Fibroblast of villous mesenchyme (primary cell): Measurements from ENCODE around the gene GULP1. TPM values are rescaled to one million over a fixed set of nuclear protein-coding genes. Genes with fewer than 3 reads are reported as not detected.
"Not testable (repeated sequence)": the region's sequence is repeated elsewhere in the genome, so short reads cannot be mapped to it uniquely, and the experiment has no call there.

Experiments
- DNase-seq: peaks from one replicate; pipeline ENCODE4 v3.0.0-alpha.2; 2010; ENCODE audit warnings: low read depth
- H3K4me3 ChIP-seq: 2 replicates; pipeline ENCODE4 v1.5.1; 2011; ENCODE audit warnings: low read depth, mild to moderate bottlenecking, low read length
- total RNA-seq: library from RNA; depleted of rRNA; stranded (reverse); fragments of >200 nt; gene quantifications from 2 replicates; pipeline ENCODE4 v1.2.3, GENCODE V29; 2012
- TF ChIP-seq, protein P1 (sequence below): IDR thresholded peaks from 2 replicates; pipeline ENCODE4 v1.5.1; 2012; ENCODE audit warnings: low read depth, mild to moderate bottlenecking, low read length; ENCODE audit not compliant: insufficient read depth

GULP1 gene
- total RNA-seq, 1 donor, result 53.1 TPM

DNA sequence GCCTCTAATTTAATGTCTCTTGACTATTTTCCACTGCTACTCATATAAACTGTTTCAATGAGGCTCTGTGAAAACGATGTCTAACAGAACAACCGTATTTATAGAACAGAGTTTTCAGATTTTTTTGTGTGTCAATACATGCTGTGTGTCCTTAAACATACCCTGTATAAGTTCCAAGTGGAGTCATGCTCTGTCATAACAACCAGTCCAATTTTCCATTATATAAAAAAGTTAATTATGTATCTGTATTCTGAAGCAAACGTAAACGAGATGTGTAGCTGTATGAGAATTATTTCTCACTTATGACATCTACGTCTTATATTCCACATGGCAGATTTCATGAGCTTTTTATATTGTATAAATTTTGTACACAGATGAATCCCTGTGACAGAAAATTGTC is 13.9 kb upstream of the GULP1 start:
- no peak for DNase-seq
- no peak overlapping the region for H3K4me3 ChIP-seq
- TF ChIP-seq, protein P1, sequence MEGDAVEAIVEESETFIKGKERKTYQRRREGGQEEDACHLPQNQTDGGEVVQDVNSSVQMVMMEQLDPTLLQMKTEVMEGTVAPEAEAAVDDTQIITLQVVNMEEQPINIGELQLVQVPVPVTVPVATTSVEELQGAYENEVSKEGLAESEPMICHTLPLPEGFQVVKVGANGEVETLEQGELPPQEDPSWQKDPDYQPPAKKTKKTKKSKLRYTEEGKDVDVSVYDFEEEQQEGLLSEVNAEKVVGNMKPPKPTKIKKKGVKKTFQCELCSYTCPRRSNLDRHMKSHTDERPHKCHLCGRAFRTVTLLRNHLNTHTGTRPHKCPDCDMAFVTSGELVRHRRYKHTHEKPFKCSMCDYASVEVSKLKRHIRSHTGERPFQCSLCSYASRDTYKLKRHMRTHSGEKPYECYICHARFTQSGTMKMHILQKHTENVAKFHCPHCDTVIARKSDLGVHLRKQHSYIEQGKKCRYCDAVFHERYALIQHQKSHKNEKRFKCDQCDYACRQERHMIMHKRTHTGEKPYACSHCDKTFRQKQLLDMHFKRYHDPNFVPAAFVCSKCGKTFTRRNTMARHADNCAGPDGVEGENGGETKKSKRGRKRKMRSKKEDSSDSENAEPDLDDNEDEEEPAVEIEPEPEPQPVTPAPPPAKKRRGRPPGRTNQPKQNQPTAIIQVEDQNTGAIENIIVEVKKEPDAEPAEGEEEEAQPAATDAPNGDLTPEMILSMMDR, result no peak

DNA sequence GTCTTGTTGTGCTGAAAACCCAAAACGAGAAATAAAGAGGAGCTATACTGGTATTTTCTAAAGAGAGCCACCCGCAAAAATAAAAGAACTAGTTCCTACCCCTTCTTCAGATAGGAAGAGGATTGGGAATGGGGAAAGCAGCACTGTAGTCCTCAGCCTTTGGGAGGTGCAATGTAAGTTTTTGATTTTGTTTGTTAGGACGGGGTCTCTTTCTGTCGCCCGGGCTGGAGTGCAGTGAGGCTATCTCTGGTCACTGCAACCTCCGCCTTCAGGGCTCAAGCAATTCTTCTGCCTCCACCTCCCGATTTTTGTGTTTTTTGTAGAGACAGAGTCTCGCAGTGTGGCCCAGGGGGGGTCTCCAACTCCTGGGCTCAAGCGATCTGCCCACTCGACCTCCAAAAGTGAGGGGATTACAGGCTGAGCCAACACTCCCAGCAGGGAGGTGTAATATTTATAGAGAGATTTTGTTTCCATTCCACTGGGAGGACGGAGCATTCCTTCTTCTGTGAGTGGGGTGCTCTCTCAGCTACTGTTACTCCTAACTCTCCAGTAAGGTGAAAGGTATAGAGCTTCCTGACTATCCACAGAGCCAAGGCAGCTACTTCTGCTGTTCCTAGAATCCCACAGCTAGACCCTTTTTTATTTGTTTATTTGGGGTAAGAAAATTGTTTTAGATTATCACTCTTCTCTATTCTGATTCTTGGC is 13.1 kb upstream of the GULP1 start:
- DNase-seq, result no peak
- H3K4me3 ChIP-seq, result no peak overlapping the region
- TF ChIP-seq, protein P1, result no peak

DNA sequence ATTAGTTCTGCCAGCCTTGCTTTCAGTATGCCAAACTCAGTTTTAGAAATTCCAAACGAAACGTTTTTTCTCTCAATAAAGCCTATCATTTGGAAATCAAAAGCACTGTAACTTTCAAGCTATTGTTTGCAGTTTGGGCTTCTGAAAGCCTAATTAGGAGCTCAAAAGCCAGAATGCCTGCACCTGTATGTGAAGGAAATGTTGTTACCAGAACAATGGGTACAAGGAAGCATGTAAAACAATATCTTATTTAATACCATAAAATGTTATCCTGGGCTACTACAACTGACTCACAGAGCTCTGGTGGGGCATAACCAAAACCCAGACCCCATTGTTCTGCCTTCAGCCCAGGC is 12.6 kb upstream of the GULP1 start:
- no peak overlapping the region for H3K4me3 ChIP-seq
- TF ChIP-seq, protein P1, result no peak
- DNase-seq, result no peak

DNA sequence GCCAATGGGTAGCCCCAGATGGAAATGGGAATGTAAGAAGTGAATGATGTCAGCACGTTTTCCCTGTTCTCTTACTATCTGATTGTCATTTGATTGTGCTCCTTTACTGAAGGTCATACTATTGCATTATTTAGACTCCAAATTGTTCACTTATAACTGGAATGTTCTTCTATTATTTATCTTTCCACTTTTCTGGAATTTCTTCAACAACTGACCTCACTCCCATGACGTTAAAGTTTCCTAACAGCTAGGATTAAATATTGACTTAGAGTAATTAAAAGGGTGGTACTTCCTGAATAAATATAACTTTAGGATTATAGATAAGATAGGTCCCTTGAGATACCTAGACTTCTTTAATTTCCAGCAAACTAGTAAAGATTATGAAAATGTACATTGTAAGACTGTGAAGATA is 10.9 kb upstream of the GULP1 start:
- TF ChIP-seq, protein P1, result no peak
- H3K4me3 ChIP-seq, result no peak overlapping the region
- no peak for DNase-seq

DNA sequence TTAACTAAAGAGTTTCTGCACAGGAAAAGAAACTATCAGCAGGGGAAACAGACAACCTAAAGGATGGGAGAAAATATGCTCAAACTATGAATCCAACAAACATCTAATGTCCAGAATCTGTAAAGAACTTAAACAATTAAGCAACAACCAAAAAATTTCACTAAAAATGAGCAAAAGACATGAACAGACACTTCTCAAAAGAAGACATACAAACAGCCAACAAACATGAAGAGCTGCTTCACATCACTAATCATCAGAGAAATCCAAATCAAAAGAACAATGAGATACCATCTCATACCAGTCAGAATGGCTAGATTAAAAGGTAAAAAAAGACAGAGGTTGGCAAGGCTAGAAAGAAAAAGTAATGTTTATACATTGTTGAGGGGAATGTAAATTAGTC is 8.8 kb upstream of the GULP1 start:
- H3K4me3 ChIP-seq, result no peak overlapping the region
- TF ChIP-seq, protein P1, result no peak
- DNase-seq, result no peak

DNA sequence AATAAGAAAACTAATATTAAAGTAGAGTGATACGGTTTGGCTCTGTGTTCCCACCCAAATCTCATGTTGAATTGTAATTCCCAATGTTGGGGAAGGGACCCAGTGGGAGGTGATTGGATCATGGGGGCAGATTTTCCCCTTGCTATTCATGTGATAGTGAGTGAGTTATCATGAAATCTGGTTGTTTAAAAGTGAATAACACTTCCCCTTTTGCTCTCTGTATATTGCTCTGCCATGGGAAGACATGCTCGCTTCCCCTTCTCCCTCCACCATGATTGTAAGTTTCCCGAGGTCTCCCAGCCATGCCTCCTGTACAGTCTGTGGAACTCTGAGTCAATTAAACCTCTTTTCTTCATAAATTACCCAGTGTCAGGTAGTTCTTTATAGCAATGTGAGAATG is 7.4 kb upstream of the GULP1 start:
- DNase-seq, H3K4me3 ChIP-seq: not testable (repeated sequence)

DNA sequence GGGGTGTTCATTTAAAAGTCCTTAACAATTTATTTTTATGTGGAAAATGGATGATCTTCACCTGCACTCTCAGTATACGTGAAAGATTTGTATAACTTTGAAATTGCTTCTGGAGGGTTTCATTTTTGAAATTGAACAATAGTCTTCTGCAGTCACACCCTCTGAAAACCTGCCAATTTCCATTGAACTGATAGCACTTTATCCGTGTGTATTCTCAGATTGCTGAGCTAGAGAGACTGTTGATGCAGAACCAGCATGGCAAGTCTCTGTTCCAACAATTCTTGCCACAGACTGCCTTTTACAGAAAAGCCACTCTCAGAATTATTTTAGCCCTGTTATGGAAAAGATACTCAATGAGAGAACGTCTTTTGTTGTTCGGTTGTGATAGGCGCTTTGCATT is 6.6 kb upstream of the GULP1 start:
- H3K4me3 ChIP-seq, result no peak overlapping the region
- no peak for DNase-seq
- TF ChIP-seq, protein P1, result no peak
